HG02840 (cell line): ENCODE data around the gene NRIP3.

Experiments used
- ATAC-seq: cut with Tn5 transposase; IDR thresholded peaks from one replicate; pipeline ENCODE4 v1.9.1; 2021; ENCODE audit warnings: mild to moderate bottlenecking, moderate library complexity, moderate number of reproducible peaks; ENCODE audit not compliant: unreplicated experiment, low FRiP score

Gene NRIP3

DNA sequence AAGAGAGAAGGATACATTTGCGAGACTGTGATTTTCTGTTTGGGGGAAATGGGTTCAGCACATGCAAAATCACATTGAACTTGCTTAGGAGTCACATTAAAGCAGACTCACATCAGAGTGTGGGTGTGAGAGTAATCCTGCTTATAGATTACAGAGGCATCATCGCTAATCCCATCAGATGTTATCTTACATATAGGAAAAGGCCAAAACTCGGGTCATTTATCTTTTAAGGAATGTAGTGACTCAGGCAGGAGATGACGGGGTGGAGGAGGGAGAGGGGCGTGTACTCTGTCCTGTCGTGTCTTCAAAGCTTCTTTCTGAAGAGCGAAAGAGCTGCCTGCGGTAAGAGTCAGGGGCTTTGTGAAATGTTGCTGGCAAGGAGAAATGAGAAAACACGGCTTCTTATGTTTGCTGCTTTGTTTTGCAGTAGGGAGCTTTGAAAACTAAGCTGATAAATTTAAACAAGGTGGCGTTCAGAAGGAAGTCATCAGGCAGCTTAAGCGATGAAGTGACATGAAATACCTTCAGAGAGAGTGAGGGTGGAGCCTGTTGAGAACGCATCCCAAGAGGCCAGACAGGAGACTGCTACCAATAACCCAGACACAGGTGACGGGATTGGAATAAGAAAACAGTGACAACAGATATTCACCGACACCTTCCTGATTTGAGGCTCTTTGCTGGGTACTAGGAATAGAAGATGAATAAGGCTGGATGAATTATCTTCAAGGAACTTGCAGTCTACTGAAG lies 68.9 kb downstream of the NRIP3 start:
- no peak for ATAC-seq

DNA sequence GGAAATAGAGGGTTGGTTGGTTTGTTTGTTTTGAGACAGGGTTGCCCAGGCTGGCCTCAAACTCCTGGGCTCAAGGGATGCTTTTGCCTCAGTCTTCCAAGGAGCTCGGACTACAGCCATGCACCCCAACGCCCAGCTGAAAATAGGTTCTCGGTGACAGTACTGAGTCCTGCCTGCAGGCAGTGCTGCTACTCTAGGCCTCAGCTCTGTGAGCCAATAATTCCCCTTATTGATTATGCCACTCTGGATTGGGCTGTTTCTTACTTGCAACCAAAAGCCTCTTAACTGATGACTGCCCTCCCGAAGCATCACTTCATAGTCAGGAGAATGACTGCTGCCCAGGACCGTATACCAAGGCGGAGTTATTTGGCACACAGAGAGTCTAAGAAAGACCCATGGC lies 69.9 kb downstream of the NRIP3 start:
- ATAC-seq, result no peak

DNA sequence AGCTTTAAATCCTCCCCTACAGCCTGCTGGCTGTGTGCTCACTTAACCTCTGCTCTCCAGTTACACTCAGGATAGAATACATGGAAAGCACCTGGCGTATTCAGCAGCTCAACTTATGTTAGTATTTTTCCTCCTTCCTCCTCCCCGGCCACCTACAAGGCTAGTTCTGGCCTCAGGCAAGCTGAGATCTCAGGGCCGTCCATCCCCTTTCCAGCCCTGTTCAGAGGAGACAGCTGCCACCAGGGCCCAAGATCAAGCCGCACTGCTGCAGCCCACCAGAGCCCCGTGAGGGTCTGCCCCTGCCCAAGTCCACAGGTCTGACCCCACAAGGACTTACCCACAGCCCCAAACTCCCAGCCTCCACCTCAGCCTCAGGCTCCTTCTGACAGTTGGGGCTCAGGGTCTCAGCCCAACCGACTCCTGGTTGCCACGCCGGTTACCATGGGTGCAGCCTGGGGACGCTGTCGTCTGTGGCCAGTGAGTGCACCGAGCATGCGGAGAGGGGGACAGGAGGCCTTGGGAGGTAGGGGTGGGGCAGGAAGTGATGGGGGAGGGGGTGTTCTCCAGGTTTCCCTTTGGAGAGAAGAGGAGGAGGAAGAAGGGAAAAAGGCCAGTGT lies 71.1 kb downstream of the NRIP3 start, which contains the start of gene C11orf16:
C11orf16 (minus strand) TSS at position 384 of the 617 bp plus-strand sequence. CDS start 639 bp downstream, outside the sequence.
- no peak for ATAC-seq
